Hematopoietic multipotent progenitor cell treated with erythropoietin and hydrocortisone succinate and interleukin-3 and kit ligand, for 15 days (in vitro differentiated cells): ENCODE measurements around the gene FAM3D.

Source experiments
- DNase-seq: peaks from one replicate; pipeline ENCODE4 v3.0.0-alpha.2; 2015; ENCODE audit warnings: low spot score

FAM3D gene

DNA sequence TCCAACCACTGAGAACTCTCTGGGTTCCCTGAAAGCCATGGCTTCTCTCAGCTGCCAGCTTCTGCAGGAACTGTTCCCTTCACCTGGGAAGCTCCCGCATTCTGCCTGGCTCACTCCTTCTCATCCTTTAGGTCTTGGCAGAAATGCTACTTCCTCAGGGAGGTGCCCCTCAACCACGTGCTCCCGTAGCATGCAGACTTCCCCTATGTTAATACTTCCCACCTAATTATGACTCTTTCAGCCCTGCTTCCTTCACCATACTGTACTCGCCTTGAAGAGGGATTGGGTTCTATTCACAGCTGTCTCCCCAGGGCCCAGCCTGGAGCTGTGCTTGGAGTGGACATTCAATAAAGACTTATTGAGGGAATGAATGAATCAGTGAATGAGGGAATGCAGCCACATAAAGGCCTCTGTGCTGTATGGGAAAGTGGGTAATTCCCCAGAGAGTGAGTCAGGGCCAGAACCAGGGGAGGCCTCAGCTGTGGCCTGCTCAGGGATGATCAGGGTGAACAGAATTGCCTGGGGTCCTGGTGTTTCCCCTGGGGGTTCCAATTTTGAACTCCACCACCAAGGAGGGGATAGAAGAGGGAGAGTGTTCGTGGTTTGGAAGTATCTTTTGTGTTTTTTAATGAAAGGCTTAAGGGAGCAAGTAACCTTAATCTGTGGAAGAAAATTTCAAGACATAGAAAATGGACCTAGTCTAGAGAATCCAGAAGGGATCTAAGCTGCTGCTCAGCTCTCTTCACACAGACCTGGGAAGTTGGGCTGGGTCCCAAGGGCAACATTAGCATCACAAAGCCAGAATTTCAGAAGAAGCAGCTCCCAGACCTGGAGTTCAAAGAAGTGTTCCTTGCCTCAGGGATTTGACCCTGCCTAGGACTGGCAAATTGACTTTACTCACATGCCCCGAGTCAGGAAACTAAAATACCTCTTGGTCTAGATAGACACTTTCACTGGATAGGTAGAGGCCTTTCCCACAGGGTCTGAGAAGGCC is 74.8 kb downstream of the FAM3D start:
- DNase-seq = no peak

DNA sequence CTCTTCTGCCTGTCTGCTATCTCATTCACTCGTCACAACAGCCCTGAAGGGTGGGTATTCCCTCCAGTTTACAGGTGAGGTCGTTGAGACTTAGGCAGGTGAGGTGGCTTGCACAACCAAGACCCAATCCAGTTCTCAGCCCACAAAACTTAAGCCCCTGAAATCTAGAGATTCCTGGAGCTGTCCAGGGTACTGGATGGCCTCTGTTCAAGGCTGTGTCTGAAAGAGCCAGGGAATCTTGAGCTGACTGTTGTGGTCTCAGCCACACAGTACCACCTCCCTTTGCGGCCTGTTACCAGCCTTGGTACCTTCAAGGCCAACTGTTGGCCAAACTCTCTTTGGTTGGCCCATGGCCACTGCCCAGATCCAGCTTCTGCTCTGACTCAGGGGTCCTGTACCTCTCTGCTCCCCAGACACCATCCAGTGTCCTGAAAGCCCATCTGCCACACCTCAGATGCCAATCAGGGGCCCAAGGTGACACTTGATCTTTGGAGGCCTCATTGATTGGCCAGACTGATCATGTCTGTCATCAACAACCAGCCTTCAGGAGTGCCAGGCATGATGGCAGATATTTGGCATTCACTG is 78.5 kb downstream of the FAM3D start:
- no peak for DNase-seq

DNA sequence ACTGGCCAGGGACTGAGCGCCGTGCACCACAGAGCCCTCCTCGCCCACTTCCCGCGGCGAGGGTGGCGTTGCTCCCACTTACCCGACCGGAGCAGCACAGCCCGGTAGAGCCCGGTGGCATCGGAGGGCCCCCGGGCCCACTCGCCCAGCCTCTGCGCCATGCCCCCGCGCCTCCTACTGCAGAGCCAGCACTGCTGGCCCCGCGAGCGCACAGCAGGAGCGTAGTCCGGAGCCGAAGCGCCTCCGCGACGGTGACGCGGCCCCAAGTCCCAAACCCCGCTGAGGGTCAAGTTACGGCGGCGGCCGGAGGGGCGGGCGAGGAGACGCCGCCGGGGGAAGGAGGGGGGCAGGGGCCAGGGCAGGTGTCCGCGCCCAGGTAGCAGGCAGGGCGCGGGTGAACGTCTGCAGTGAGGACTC is 79.8 kb downstream of the FAM3D start:
- no peak for DNase-seq

DNA sequence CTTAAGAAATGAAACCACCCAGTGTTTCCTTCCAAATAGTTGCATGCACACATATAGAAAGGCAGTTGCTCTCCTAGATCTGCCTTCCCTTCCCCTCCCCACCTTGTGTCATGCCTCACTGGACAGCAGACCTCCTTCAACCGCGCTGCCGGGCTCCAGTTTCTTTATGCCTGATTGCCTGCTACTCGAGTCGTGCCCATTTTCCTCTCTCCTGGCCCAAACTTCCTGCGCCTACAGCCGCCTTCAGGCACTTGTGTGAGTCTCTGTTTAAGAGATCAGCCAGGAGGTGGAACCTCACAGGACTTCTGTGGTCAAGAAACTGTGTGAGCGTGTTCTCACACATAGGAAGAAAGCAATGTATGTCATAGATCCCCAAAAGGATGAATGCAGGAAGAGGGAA is 80.6 kb downstream of the FAM3D start:
- no peak for DNase-seq

DNA sequence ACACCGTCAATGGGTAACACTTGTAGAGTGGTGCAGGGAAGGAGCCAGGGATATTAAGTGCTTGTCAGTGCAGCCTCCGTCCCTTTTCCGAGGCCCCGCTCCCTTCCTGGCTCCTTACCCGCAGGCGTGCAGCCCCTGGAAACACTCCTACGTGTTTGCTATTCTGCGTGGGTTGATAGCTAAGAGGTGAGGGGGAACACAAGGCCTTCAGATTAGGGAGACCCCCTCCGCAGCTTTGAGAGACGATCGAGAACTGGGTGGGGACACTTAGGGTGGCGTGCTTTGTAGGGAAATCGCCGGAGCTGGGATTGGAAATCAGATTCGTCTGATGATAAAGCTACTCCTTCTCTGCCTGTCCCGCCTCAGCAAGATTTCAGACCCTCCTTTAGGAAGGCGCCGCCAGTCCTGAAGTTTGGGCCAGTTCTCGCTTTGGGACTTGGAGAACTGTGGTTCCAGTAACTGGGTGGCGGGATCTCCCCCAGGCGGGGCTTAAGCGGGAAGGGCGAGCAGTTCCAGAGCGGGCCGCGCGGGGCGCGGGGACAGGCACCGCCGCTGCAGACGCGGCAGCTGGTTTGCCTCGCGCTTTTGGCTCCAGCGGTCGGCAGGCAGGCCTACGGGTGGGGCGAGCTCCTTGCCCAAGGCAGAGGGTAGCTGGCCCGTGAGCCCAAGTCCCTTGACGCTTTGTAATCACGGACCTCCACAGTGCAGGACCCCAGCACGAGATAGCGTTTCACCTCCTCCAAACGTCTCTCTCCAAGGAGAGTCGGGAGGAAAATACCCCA is 81.4 kb downstream of the FAM3D start:
- no peak for DNase-seq

DNA sequence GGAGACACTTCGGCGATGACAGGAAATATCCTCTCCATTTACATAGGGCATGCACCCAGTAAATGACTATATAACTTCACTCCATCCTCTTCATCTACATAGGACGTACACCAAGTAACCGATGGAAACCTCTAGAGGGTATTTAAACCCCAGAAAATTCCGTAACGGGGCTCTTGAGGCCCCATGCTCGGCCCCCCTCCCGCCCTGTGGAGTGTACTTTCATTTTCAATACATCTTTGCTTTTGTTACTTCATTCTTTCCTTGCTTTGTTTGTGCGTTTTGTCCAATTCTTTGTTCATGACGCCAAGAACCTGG is 81.9 kb downstream of the FAM3D start:
- no peak for DNase-seq
